ENCODE measurements around the gene RPIA.
"Not testable (repeated sequence)": the region's sequence is repeated elsewhere in the genome, so short reads cannot be mapped to it uniquely, and the experiment has no call there.

DNA sequence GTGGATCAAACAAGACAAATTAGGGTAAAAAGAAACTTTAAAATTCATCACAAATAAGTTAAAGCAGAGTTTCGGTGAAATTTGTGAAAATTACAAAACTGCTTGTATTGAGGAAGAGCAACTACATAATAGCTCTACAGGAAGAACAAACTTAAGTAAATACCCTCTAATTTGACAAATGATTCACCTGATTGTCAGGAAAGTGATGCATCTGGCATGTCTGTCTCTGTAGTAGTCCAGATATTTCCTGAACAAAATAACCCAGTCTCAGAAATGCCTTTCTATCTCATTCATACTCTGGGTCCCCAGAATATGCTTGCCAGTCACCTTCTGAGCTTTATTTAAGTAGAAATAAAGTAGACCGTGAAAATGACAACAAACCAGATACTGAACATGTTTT, 104.5 kb downstream of the RPIA start:
- TF ChIP-seq, protein P1, sequence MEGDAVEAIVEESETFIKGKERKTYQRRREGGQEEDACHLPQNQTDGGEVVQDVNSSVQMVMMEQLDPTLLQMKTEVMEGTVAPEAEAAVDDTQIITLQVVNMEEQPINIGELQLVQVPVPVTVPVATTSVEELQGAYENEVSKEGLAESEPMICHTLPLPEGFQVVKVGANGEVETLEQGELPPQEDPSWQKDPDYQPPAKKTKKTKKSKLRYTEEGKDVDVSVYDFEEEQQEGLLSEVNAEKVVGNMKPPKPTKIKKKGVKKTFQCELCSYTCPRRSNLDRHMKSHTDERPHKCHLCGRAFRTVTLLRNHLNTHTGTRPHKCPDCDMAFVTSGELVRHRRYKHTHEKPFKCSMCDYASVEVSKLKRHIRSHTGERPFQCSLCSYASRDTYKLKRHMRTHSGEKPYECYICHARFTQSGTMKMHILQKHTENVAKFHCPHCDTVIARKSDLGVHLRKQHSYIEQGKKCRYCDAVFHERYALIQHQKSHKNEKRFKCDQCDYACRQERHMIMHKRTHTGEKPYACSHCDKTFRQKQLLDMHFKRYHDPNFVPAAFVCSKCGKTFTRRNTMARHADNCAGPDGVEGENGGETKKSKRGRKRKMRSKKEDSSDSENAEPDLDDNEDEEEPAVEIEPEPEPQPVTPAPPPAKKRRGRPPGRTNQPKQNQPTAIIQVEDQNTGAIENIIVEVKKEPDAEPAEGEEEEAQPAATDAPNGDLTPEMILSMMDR (IDR thresholded peaks at IDR 0.05), result not testable (repeated sequence)
- TF ChIP-seq ZFX (IDR thresholded peaks at IDR 0.05; ENCODE audit: borderline replicate concordance), result not testable (repeated sequence)

All from 22Rv1 (cell line).